Measurements from ENCODE around the gene PCDHGA7.
A peak's percentile ranks its signal among the peaks of the same experiment; 100 is the strongest.
"Not testable (repeated sequence)": the region's sequence is repeated elsewhere in the genome, so short reads cannot be mapped to it uniquely, and the experiment has no call there.

PCDHGA7 gene

GRCh38 chr5:141382469-141383294 lies at the start of gene PCDHGA7:
Gene PCDHGA7 (plus strand): TSS chr5:141382742. CDS start chr5:141382900, 158 bp downstream.
- DNase-seq (ENCODE audit: low read depth, low spot score): peak; percentile 51

- peak; percentile 41 for DNase-seq (ENCODE audit: low read depth, low spot score)
These were observed 43.8 kb upstream of the PCDHGA7 start, which contains the start of gene PCDHGA2 for GRCh38 chr5:141338538-141339306. Gene PCDHGA2 (plus strand): TSS chr5:141338760.

GRCh38 chr5:141340781-141341354 lies 41.7 kb upstream of the PCDHGA7 start:
- DNase-seq (ENCODE audit: low read depth, low spot score): not testable (repeated sequence)

GRCh38 chr5:141342773-141343172 lies 39.8 kb upstream of the PCDHGA7 start:
- no peak for DNase-seq (ENCODE audit: low read depth, low spot score)

GRCh38 chr5:141343242-141343952 lies 39.1 kb upstream of the PCDHGA7 start, which contains the start of gene PCDHGA3:
Gene PCDHGA3 (plus strand): TSS chr5:141343829. CDS start chr5:141344034, 205 bp downstream.
- DNase-seq (ENCODE audit: low read depth, low spot score): peak; percentile 38

GRCh38 chr5:141343953-141344463 lies 38.5 kb upstream of the PCDHGA7 start:
- no peak for DNase-seq (ENCODE audit: low read depth, low spot score)

- DNase-seq (ENCODE audit: low read depth, low spot score): no peak
These were observed 37.2 kb upstream of the PCDHGA7 start for GRCh38 chr5:141345327-141345726.

GRCh38 chr5:141346017-141346416 lies 36.5 kb upstream of the PCDHGA7 start:
- DNase-seq (ENCODE audit: low read depth, low spot score): not testable (repeated sequence)

GRCh38 chr5:141349917-141350619 lies 32.5 kb upstream of the PCDHGA7 start, which contains the start of gene PCDHGB1:
Gene PCDHGB1 (plus strand): TSS chr5:141350099. CDS start chr5:141350261, 162 bp downstream.
- DNase-seq (ENCODE audit: low read depth, low spot score): peak; percentile 45

- no peak for DNase-seq (ENCODE audit: low read depth, low spot score)
These were observed 31.0 kb upstream of the PCDHGA7 start for GRCh38 chr5:141351591-141351990.

GRCh38 chr5:141354900-141355469 lies 27.6 kb upstream of the PCDHGA7 start, which contains the start of gene PCDHGA4:
Gene PCDHGA4 (plus strand): TSS chr5:141355021. CDS start chr5:141355108, 87 bp downstream.
- DNase-seq (ENCODE audit: low read depth, low spot score): peak; percentile 9

- DNase-seq (ENCODE audit: low read depth, low spot score): no peak
These were observed 26.9 kb upstream of the PCDHGA7 start for GRCh38 chr5:141355641-141356040.

- no peak for DNase-seq (ENCODE audit: low read depth, low spot score)
These were observed 26.4 kb upstream of the PCDHGA7 start for GRCh38 chr5:141356133-141356532.

- DNase-seq (ENCODE audit: low read depth, low spot score): no peak
These were observed 25.6 kb upstream of the PCDHGA7 start for GRCh38 chr5:141356950-141357349.

GRCh38 chr5:141359790-141360426 lies 22.6 kb upstream of the PCDHGA7 start, which contains the start of gene PCDHGB2:
Gene PCDHGB2 (plus strand): TSS chr5:141359994. CDS start chr5:141360136, 142 bp downstream.
- peak; percentile 15 for DNase-seq (ENCODE audit: low read depth, low spot score)

GRCh38 chr5:141360685-141361084 lies 21.9 kb upstream of the PCDHGA7 start:
- no peak for DNase-seq (ENCODE audit: low read depth, low spot score)

- DNase-seq (ENCODE audit: low read depth, low spot score): no peak
These were observed 19.8 kb upstream of the PCDHGA7 start for GRCh38 chr5:141362719-141363118.

- DNase-seq (ENCODE audit: low read depth, low spot score): peak; percentile 20
These were observed 18.4 kb upstream of the PCDHGA7 start, which contains the start of gene PCDHGA5 for GRCh38 chr5:141363952-141364660. Gene PCDHGA5 (plus strand): TSS chr5:141364162. CDS start chr5:141364331, 169 bp downstream.

Data from astrocyte of the hippocampus (primary cell).